B cell (primary cell): Measurements from ENCODE around the gene MOV10L1. TPM values are rescaled to one million over a fixed set of nuclear protein-coding genes. Genes with fewer than 3 reads are reported as not detected.

Experiments
- ATAC-seq: fragments of 200-7000 bp; cut with Tn5 transposase; one replicate; pipeline ENCODE4 v1.10.0; 2021; ENCODE audit warnings: low read depth, mild to moderate bottlenecking, moderate number of reproducible peaks, moderate library complexity
- CTCF ChIA-PET: fragments of 350-600 bp; sonication (Branson Sonifier 250); formaldehyde crosslinking; loops from one replicate; lab custom pipeline; 2021; ENCODE audit warnings: antibody characterized with exemption, inconsistent platforms; lab: Charles Lee
- POLR2A ChIA-PET: fragments of 350-600 bp; sonication (Branson Sonifier 250); formaldehyde crosslinking; loops from one replicate; lab custom pipeline; 2021; ENCODE audit warnings: antibody characterized with exemption; lab: Charles Lee
- DNase-seq: peaks from one replicate; pipeline ENCODE4 v3.0.0; 2013
- H2AFZ ChIP-seq: 2 replicates; pipeline ENCODE4 v1.6.1; 2012; ENCODE audit warnings: mild to moderate bottlenecking, low read depth, low read length; ENCODE audit not compliant: insufficient read depth, poor library complexity, severe bottlenecking
- H3K27ac ChIP-seq, 2 donors: 1 replicate in 1 of 2; 2 replicates in 1 of 2; pipeline ENCODE4 v1.5.1; 2012 to 2013; ENCODE audit warnings: low read length in 2 of 2, mild to moderate bottlenecking in 2 of 2, moderate library complexity in 1 of 2
- H3K27me3 ChIP-seq, 4 experiments: fragments of 200-600 bp in 1 of 4; sonication (generic) in 1 of 4; replicated peaks in 1 of 4; 1 replicate in 2 of 4; 2 replicates in 2 of 4; pipeline versions ENCODE4 v1.6.1 to v1.7.0; 2013 to 2016; ENCODE audit warnings: low read length in 3 of 4, mild to moderate bottlenecking in 2 of 4, mixed read lengths in 1 of 4, moderate library complexity in 1 of 4; ENCODE audit not compliant: insufficient read depth in 4 of 4, control insufficient read depth in 3 of 4; ENCODE audit errors: control extremely low read depth in 1 of 4
- H3K36me3 ChIP-seq, 2 experiments: replicated peaks in 1 of 2; 1 replicate in 1 of 2; 2 replicates in 1 of 2; pipeline versions ENCODE4 v1.6.1 to v1.7.1; 2013; ENCODE audit warnings: low read length in 1 of 2; ENCODE audit not compliant: insufficient read depth in 2 of 2, control insufficient read depth in 1 of 2; ENCODE audit errors: control extremely low read depth in 1 of 2, extremely low read depth in 1 of 2
- H3K4me1 ChIP-seq, 2 donors: fragments of 200-600 bp in 1 of 2; sonication (generic) in 1 of 2; 1 replicate in 1 of 2; 2 replicates in 1 of 2; pipeline versions ENCODE4 v1.5.1 to v1.6.1; 2013 to 2017; ENCODE audit warnings: low read length in 2 of 2; ENCODE audit not compliant: control insufficient read depth in 2 of 2, insufficient read depth in 2 of 2
- H3K4me2 ChIP-seq: replicated peaks from 2 replicates; pipeline ENCODE3; 2012; ENCODE audit warnings: mild to moderate bottlenecking, low read depth, low read length; ENCODE audit not compliant: poor library complexity, severe bottlenecking
- H3K4me3 ChIP-seq, 5 experiments: fragments of 200-600 bp in 1 of 5; sonication (generic) in 1 of 5; 1 replicate in 3 of 5; 2 replicates in 2 of 5; pipeline versions ENCODE4 v1.5.1 to v1.7.0; 2011 to 2016; ENCODE audit warnings: low read length in 4 of 5, mild to moderate bottlenecking in 4 of 5, low read depth in 2 of 5, control low read depth in 1 of 5, moderate library complexity in 1 of 5; ENCODE audit not compliant: insufficient read depth in 1 of 5; ENCODE audit errors: control extremely low read depth in 1 of 5, extremely low read depth in 1 of 5
- H3K79me2 ChIP-seq: fragments of 200-600 bp; sonication (generic); one replicate; pipeline ENCODE4 v1.6.0; 2016; ENCODE audit warnings: low read length; ENCODE audit not compliant: control insufficient read depth, insufficient read depth
- H3K9ac ChIP-seq: fragments of 200-600 bp; sonication (generic); 2 replicates; pipeline ENCODE4 v1.6.1; 2017; ENCODE audit warnings: mild to moderate bottlenecking, low read length, moderate library complexity
- H3K9me3 ChIP-seq, 3 donors: one replicate each; pipeline versions ENCODE4 v1.6.1 to v1.7.1; 2013; ENCODE audit warnings: low read length in 2 of 3; ENCODE audit not compliant: control insufficient read depth in 2 of 3, insufficient read depth in 1 of 3; ENCODE audit errors: control extremely low read depth in 1 of 3
- H4K20me1 ChIP-seq: 2 replicates; pipeline ENCODE4 v1.6.0; 2012; ENCODE audit warnings: mild to moderate bottlenecking, low read length; ENCODE audit not compliant: insufficient read depth, control insufficient read depth, poor library complexity, severe bottlenecking
- H3K27ac Mint-ChIP-seq: one replicate; pipeline ENCODE4 v1.8.0; 2021; ENCODE audit warnings: mixed read lengths
- H3K27me3 Mint-ChIP-seq: one replicate; pipeline ENCODE4 v1.8.0; 2021; ENCODE audit warnings: mixed read lengths
- H3K4me1 Mint-ChIP-seq: one replicate; pipeline ENCODE4 v1.8.0; 2021; ENCODE audit warnings: mixed read lengths
- H3K4me3 Mint-ChIP-seq: one replicate; pipeline ENCODE4 v1.8.0; 2021; ENCODE audit warnings: mixed read lengths
- H3K9me3 Mint-ChIP-seq: one replicate; pipeline ENCODE4 v1.8.0; 2022; ENCODE audit warnings: mixed read lengths; ENCODE audit not compliant: insufficient read depth
- CTCF ChIP-seq: fragments of 200-600 bp; IDR thresholded peaks from one replicate; pipeline ENCODE4 v1.8.0; 2022; ENCODE audit warnings: antibody characterized with exemption, mild to moderate bottlenecking
- EZH2 ChIP-seq: IDR thresholded peaks from 2 replicates; pipeline ENCODE4 v1.6.1; 2012; ENCODE audit warnings: borderline replicate concordance, low read depth, mild to moderate bottlenecking, moderate library complexity, low read length; ENCODE audit not compliant: insufficient read depth, poor library complexity, severe bottlenecking
- WGBS: methylation state at CpG from one replicate; pipeline ENCODE4 v1.1.5; 2013; ENCODE audit warnings: missing lambda C conversion rate; ENCODE audit not compliant: insufficient coverage; 5-methylcytosine and 5-hydroxymethylcytosine counted together
- intact Hi-C: fragments of 100-400 bp; cut with micrococcal nuclease; formaldehyde crosslinking; loops from one replicate; pipeline ENCODE4 v1.10.0; 2022
- polyA plus RNA-seq: library from polyadenylated mRNA; depleted of rRNA; stranded (reverse); fragments of >200 nt; gene quantifications from 2 replicates; pipeline ENCODE4 v1.2.3, GENCODE V29; 2012
- total RNA-seq, 2 donors: library from RNA; stranded (reverse); fragments of 120-200 nt in 1 of 2; gene quantifications; 1 replicate in 1 of 2; 2 replicates in 1 of 2; pipeline versions ENCODE4 v1.2.3 to v1.2.4, GENCODE V29; 2013 to 2022

MOV10L1 gene
- total and polyA plus RNA-seq, 2 donors (not counting 1 experiment from before 2014, with no cell fraction given), result not detected

- H3K79me2 ChIP-seq, result no peaks in the 10 kb centered on the region
- no peak overlapping the region for H3K9ac ChIP-seq
- no peaks in the 10 kb centered on the region for H4K20me1 ChIP-seq
- H3K9me3 Mint-ChIP-seq, result peaks cover 3% of the 10 kb centered on the region
- intact Hi-C loops, result no loop called here
- H3K4me2 ChIP-seq, result peak overlapping the region; percentile 68
- H3K9me3 ChIP-seq, result peaks cover 0 to 26% (median 13%) of the 10 kb centered on the region in 3 donors
- H3K27me3 ChIP-seq, result peaks cover 0 to 46% (median 8%) of the 10 kb centered on the region in 4 experiments
- 39% methylated on average over 7 of the region's 10 CpGs for WGBS
- ChIA-PET CTCF (interaction anchor here (1.1 to 1.2 kb wide), 2 partner anchors 54 to 153 kb away, joined by 3 to 4 read pairs; no protein-coding TSS in a partner anchor), POLR2A (no interaction called here)
- DNase-seq (no peak), ATAC-seq (no peak)
- H3K4me1 Mint-ChIP-seq, result peaks cover 3% of the 10 kb centered on the region
- H3K4me3 ChIP-seq, result no peak overlapping the region
- no peak overlapping the region for H3K27ac ChIP-seq
- no peaks in the 10 kb centered on the region for H3K4me1 ChIP-seq
- no peak overlapping the region for H2AFZ ChIP-seq
- peaks cover 26% of the 10 kb centered on the region for H3K27me3 Mint-ChIP-seq
- no peak for TF ChIP-seq EZH2
- TF ChIP-seq CTCF, result no peak
- no peak overlapping the region for H3K4me3 Mint-ChIP-seq
- H3K27ac Mint-ChIP-seq, result no peak overlapping the region
- no peaks in the 10 kb centered on the region for H3K36me3 ChIP-seq
Measured at GRCh38 chr22:50084080-50084477, 5.7 kb upstream of the MOV10L1 start.

- CTCF ChIA-PET, result interaction anchor here (1.1 to 1.2 kb wide), 2 partner anchors 54 to 153 kb away, joined by 3 to 4 read pairs; no protein-coding TSS in a partner anchor
- peaks cover 25% of the 10 kb centered on the region for H3K27me3 Mint-ChIP-seq
- peaks cover 3% of the 10 kb centered on the region for H3K9me3 Mint-ChIP-seq
- no peak overlapping the region for H3K4me3 Mint-ChIP-seq
- TF ChIP-seq EZH2 (no peak), CTCF (no peak)
- DNase-seq, result no peak
- Histone ChIP-seq H2AFZ (no peak overlapping the region), H3K36me3 (no peaks in the 10 kb centered on the region), H4K20me1 (no peaks in the 10 kb centered on the region), H3K27me3 (peaks cover 0 to 46% (median 8%) of the 10 kb centered on the region in 4 experiments), H3K4me1 (no peaks in the 10 kb centered on the region), H3K9ac (no peak overlapping the region), H3K27ac (no peak overlapping the region), H3K4me2 (peak overlapping the region; percentile 68), H3K4me3 (peak overlapping the region in 1 of 5 experiments; percentile 54), H3K9me3 (peaks cover 0 to 31% (median 15%) of the 10 kb centered on the region in 3 donors), H3K79me2 (no peaks in the 10 kb centered on the region)
- WGBS, result 19% methylated on average over 14 of the region's 16 CpGs
- ATAC-seq, result no peak
- intact Hi-C loops, result no loop called here
- POLR2A ChIA-PET, result no interaction called here
- H3K4me1 Mint-ChIP-seq, result peaks cover 3% of the 10 kb centered on the region
- no peak overlapping the region for H3K27ac Mint-ChIP-seq
Measured at GRCh38 chr22:50084614-50085021, 5.2 kb upstream of the MOV10L1 start.
